HUDEP-2 (cell line): ENCODE data around the gene BIRC5.
"Not testable (repeated sequence)": the region's sequence is repeated elsewhere in the genome, so short reads cannot be mapped to it uniquely, and the experiment has no call there.

Source experiments
- DNase-seq, 76 experiments: peaks; one replicate each; lab custom pipeline; 2025; ENCODE audit not compliant: unreplicated experiment in 76 of 76; lab: John Stamatoyannopoulos, UW

Gene BIRC5

DNA sequence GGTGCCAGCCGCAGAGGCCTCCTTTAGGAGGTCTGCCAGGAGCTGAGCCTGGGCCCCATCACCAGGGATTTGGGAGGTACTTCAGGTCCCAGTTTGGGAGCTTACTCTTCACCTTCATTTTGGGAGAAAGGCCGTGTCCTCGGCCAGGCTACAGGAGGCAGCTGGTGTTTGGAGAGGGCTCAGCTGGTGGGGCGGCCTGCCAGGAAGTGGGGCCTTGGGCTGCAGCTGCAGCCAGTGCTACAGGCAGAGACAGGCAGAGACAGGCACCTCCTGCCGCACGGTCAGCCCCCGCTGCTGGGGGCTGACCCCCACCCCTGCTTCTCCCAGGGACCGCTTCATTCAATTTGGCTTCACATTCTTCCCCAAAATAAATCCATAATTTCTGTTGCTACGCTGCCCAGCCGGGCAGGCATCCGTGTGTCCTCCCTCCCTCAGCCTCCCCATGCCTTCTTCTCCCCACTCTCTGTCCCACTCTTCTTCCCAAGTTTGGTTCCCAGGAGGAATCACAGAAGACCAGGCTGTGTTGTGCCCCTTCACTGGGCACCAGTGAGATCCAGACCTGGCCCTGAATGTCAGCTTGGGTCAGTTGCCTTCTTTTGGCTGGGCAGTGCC is 23.5 kb downstream of the BIRC5 start:
- no peak for DNase-seq

DNA sequence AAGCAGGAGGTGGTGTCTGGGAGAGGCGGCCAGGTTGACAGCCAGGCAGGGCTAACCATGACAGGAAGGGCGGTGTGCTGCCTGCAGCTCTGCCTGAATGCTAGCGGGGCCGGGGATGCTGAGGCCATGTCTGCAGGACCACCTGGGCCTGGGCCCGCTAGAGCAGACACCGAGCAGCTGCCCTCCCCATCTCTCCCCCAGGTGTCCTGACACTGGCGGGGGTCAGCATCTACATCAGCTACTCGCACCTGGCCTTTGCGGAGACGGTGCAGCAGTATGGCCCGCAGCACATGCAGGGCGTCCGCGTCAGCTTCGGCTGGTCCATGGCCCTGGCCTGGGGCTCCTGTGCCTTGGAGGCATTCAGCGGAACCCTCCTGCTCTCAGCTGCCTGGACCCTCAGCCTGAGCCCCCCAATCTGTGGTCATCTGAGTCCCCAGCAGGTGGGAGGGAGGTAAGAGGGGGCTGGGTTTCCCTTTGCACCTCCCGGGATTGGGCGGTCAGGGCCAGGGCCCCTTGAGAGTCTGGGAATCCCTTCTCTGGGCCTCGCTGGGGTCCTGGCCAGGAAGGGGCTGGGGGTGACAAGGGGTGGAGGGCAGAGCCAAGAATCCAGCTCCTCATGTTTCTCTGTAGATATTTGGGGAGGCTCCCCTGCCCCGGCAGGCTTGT is 24.9 kb downstream of the BIRC5 start:
- DNase-seq: no peak

GRCh38 chr17:78239489-78239931 is 25.5 kb downstream of the BIRC5 start:
- peak in 38 of 76 experiments; percentile 6 to 62 (median 25) for DNase-seq

DNA sequence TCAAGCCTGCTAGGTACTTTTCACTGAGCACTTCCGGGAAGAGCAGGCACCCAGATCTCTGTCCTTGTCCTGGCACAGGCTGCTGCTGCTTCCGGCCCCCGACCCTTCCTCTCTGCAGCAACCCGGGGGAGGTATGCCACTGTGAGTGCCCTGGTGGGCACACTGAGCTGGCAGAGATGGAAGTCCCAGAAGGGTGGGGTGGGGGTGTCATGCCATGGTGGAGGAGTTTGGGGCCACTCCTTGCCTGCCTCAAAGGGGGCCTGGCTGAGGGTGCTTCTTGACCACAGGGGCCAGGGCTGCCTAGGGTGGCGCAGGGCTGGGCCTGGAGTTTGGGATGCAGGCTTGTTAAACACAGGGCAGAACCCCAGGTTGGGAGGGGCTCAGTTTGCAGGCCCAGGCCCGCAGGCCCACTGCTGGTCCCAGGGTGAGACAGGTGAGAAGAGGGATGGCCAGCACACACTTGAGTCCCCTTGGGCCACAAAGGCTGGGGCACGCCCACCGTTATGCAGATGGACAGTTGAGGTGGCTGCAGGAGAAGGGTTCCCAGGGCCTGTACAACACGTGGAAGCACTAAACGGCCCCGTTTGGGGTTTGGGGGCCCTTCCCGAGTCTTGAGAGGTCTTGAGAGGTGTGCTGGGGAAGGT is 26.1 kb downstream of the BIRC5 start:
- DNase-seq: no peak

DNA sequence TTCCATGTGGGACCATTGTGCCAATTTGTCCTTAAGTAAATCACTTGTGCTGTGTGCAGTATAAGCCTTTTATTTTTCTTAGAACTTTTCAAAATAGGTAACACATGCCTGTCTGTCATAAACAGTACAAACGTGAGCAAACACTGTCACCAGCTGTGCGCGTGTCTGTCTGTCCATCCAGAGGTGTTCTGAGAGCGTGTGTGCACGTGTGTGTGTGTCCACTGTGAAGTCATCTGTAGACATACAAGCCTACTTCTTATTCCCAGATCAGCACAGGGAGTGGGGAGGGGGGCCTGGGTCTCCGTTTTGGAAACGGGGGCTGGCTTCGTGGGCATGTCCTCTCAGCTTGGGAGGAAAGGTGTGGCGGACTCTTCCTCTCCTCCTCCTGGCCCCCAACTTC is 26.8 kb downstream of the BIRC5 start:
- DNase-seq: no peak

GRCh38 chr17:78241277-78242023 is 27.4 kb downstream of the BIRC5 start:
- peak in 11 of 76 experiments; percentile 3 to 50 (median 19) for DNase-seq

DNA sequence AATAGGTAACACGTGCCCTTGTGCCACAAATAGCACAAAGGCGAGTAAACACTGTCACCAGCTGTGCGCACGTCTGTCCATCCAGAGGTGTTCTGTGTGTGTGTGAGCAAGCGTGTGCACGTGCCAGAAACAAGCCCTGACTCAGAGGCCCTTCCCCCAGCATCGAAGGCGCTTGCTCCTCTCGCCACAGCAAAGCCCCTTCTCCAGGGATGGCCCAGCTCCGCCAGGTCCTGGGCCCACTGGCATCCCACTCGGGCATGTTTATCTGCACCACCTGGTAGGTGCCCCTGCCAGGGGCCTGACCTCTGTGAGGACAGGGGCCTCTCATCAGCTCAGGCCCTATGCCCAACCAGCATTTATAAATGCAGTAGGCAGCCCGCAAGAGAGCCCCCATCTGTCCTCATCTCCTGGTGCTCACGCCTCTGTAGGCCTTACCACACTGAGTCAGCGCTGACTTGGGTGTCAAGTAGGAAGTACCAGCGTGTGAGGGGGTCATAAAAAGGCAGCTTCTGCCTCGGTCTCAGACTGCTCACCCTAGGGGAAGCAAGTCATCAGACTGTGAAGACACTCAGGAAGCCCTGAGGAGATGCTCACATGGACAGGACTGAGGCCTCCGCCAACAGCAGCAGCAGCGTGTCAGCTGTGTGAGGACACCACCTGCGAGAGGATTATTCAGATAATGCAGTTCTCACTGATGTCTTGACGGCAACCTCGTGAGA is 28.1 kb downstream of the BIRC5 start:
- DNase-seq: no peak

DNA sequence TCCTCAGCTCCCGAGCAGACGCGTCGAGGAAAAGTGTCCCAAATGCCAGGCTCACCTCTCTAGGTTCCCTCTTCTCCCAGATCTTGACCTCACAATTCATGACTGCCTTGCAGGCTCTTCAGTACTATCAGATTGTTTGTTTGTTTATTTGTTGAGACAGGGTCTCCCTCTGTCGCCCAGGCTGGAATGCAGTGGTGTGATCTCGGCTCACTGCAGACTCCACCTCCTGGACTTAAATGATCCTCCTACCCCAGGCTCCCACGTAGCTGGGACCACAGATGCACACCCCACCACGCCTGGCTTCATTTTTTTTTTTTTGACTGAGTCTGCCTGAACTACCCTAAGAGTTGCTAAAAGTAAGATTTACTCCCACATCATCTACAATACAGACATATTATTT is 33.3 kb downstream of the BIRC5 start:
- DNase-seq: no peak

- DNase-seq: no peak
Observed at GRCh38 chr17:78248051-78248914, 34.2 kb downstream of the BIRC5 start.

GRCh38 chr17:78249074-78249817 is 35.2 kb downstream of the BIRC5 start:
- DNase-seq: no peak

GRCh38 chr17:78249818-78250806 is 36.1 kb downstream of the BIRC5 start:
- DNase-seq: no peak

GRCh38 chr17:78250891-78251772 is 37.1 kb downstream of the BIRC5 start:
- DNase-seq: peak in 71 of 76 experiments; percentile 22 to 89 (median 77)

DNA sequence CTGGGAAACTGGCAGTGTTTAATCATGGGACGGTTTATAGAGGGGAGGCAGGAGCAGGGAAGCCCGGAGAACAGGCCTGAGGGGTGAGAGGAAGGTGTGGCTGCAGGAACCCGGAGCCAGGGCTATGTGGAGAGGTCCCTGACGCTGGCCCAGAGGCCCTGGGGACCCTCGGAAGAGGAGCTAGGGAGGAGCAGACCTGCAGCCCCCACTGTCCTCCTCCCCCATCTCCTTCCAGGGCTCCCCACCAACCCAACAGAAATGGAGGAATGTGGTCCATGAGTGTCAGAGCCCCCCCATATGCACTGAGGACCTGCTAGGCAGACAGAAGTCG is 37.7 kb downstream of the BIRC5 start:
- no peak for DNase-seq

DNA sequence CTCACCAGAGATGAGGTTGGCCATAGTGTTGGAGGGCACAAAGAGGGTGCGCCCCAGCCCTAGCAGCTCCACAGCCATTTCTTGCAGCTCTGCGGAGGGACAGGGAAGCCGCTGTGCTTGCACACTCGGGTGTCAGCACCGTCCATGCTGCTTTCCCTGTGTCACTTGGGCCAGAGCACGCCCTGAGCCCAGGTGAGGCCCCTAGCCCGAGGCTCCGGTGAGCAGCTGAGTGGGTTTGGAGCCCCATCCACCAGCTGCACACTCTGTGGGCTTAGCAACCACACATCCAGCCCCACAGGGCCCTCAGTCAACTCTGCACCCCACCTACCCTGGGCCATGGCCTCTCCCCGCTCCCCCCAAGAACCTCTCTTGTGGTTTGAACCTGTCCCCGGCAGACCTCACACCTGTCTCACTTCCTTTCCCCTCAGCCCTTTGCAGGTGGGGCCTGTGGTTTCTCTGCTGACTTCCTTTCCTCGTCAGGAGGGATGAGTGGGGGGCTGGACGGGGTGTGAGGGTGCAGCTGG is 38.1 kb downstream of the BIRC5 start:
- DNase-seq: no peak

DNA sequence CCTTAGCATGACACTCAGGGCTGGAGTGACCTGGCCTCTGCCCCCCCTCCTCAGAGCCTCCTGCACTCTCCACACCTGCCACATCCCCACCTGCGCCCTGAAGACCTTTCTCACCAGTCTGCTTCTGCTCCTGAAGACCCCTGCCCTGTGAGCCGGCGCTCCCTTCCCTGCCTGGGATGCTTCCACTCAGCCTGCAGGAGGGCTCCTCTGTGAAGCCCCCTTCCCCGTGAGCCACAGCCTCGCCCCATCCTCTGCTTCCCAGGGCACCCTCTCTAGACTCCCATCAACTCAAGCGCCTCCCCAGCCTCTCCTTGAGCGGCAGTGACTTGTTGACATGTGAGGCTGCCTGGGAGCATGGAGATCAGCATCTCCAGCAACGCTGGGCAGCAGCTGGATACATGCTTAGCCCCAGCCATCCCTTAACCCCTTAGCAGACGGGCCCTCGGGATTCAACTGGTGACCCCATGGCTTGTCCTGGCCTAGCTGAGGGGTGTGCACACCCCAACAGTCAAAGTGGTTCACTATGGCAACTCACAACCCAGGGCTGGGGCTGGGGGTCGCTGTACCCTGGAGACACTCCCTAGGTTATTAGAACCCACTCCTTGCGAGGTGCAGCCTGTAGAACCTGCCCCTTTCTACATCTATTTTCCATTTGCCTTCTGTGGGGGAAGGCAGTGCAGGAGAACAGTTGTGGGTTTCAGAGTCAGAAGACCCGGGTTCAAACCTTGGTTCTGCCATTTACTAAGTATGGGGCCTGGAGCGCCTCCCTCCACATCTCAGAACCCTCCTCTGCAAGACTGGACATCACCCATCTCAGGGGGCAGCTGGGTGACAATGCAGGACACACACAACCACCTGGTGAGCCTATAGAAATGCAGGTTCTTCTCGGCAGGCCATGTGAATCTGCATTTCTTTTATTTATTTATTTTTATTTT is 38.9 kb downstream of the BIRC5 start:
- no peak for DNase-seq

DNA sequence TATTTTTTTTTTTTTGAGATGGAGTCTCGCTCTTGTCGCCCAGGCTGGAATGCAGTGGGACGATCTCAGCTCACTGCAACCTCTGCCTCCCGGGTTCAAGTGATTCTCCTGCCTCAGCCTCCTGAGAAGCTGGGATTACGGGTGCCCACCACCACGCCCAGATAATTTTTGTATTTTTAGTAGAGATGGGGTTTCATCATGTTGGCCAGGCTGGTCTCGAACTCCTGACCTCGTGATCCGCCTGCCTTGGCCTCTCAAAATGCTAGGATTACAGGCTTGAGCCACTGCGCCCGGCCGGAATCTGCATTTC is 39.5 kb downstream of the BIRC5 start:
- not testable (repeated sequence) for DNase-seq
